Mesendoderm (in vitro differentiated cells): ENCODE measurements around the gene IMMP2L.

Source experiments
- DNase-seq: peaks from one replicate; pipeline ENCODE4 v3.0.0; 2013
- H2AK5ac ChIP-seq: 2 replicates; pipeline ENCODE4 v1.6.1; 2013; ENCODE audit warnings: low read length, inconsistent platforms
- H2BK120ac ChIP-seq: 2 replicates; pipeline ENCODE4 v1.6.1; 2013; ENCODE audit warnings: low read depth, mild to moderate bottlenecking, low read length, moderate library complexity, mixed read lengths
- H2BK15ac ChIP-seq: replicated peaks from 2 replicates; pipeline ENCODE4 v1.6.1; 2013; ENCODE audit warnings: low read depth, mild to moderate bottlenecking, moderate library complexity
- H2BK5ac ChIP-seq: 2 replicates; pipeline ENCODE4 v1.6.1; 2013; ENCODE audit warnings: low read length, inconsistent platforms
- H3K18ac ChIP-seq: 2 replicates; pipeline ENCODE4 v1.6.1; 2013; ENCODE audit warnings: mild to moderate bottlenecking, low read length, mixed read lengths
- H3K23ac ChIP-seq: one replicate; pipeline ENCODE4 v1.6.1; 2013; ENCODE audit warnings: low read length
- H3K27ac ChIP-seq: 2 replicates; pipeline ENCODE4 v1.5.1; 2013; ENCODE audit warnings: low read depth, mild to moderate bottlenecking, inconsistent platforms, low read length, moderate library complexity
- H3K27me3 ChIP-seq: 2 replicates; pipeline ENCODE4 v1.6.1; 2013; ENCODE audit warnings: low read length, control low read depth, mild to moderate bottlenecking, inconsistent platforms; ENCODE audit not compliant: insufficient read depth, poor library complexity
- H3K36me3 ChIP-seq: 2 replicates; pipeline ENCODE4 v1.6.1; 2013; ENCODE audit warnings: low read length, inconsistent platforms; ENCODE audit not compliant: control insufficient read depth, insufficient read depth
- H3K4ac ChIP-seq: one replicate; pipeline ENCODE4 v1.6.1; 2013; ENCODE audit warnings: low read depth, mild to moderate bottlenecking, low read length, moderate library complexity
- H3K4me1 ChIP-seq: 2 replicates; pipeline ENCODE4 v1.6.1; 2013; ENCODE audit warnings: low read depth, low read length, inconsistent platforms; ENCODE audit not compliant: control insufficient read depth
- H3K4me2 ChIP-seq: 2 replicates; pipeline ENCODE4 v1.6.1; 2013; ENCODE audit warnings: low read length
- H3K4me3 ChIP-seq: 2 replicates; pipeline ENCODE4 v1.5.1; 2013; ENCODE audit warnings: mild to moderate bottlenecking, low read length
- H3K56ac ChIP-seq: one replicate; pipeline ENCODE4 v1.6.1; 2013; ENCODE audit warnings: low read length
- H3K79me1 ChIP-seq: 2 replicates; pipeline ENCODE4 v1.6.1; 2013; ENCODE audit warnings: low read length, inconsistent platforms
- H3K79me2 ChIP-seq: 2 replicates; pipeline ENCODE4 v1.6.1; 2013; ENCODE audit warnings: mild to moderate bottlenecking, low read length; ENCODE audit not compliant: control insufficient read depth, insufficient read depth
- H3K9ac ChIP-seq: 2 replicates; pipeline ENCODE4 v1.6.1; 2013; ENCODE audit warnings: low read length, inconsistent platforms
- H4K5ac ChIP-seq: one replicate; pipeline ENCODE4 v1.6.1; 2013; ENCODE audit warnings: low read length
- H4K8ac ChIP-seq: one replicate; pipeline ENCODE4 v1.6.1; 2013; ENCODE audit warnings: low read depth, mild to moderate bottlenecking, control low read depth, low read length, moderate library complexity
- WGBS: extraction: QIAGEN DNeasy Blood & Tissue Kit; methylation state at CpG from one replicate; pipeline ENCODE4 v1.1.7; 2013; ENCODE audit warnings: low lambda C conversion rate, missing lambda C conversion rate; ENCODE audit not compliant: insufficient coverage; ENCODE audit errors: extremely low coverage; 5-methylcytosine and 5-hydroxymethylcytosine counted together

IMMP2L gene

GRCh38 chr7:111145472-111145871, 416.8 kb downstream of the IMMP2L start:
- no peaks in the 10 kb centered on the region for H3K27me3 ChIP-seq
- DNase-seq = no peak
- no peak overlapping the region for H3K4me3 ChIP-seq
- H2BK15ac ChIP-seq = no peak overlapping the region
- no peaks in the 10 kb centered on the region for H3K36me3 ChIP-seq
- H3K56ac ChIP-seq = no peak overlapping the region
- no peak overlapping the region for H3K18ac ChIP-seq
- no peak overlapping the region for H4K5ac ChIP-seq
- H3K79me1 ChIP-seq = no peaks in the 10 kb centered on the region
- no peak overlapping the region for H3K4me2 ChIP-seq
- H3K4me1 ChIP-seq = no peaks in the 10 kb centered on the region
- no peak overlapping the region for H3K4ac ChIP-seq
- no peak overlapping the region for H2BK5ac ChIP-seq
- no peaks in the 10 kb centered on the region for H3K79me2 ChIP-seq
- H4K8ac ChIP-seq = no peak overlapping the region
- WGBS = no CpG with 5 or more reads among the region's 2 CpGs
- H3K27ac ChIP-seq = no peak overlapping the region
- H2BK120ac ChIP-seq = no peak overlapping the region
- H3K23ac ChIP-seq = no peak overlapping the region
- H3K9ac ChIP-seq = no peak overlapping the region
- H2AK5ac ChIP-seq = no peak overlapping the region

GRCh38 chr7:111140091-111140865, 422.0 kb downstream of the IMMP2L start:
- no peak overlapping the region for H2AK5ac ChIP-seq
- no peaks in the 10 kb centered on the region for H3K27me3 ChIP-seq
- H2BK5ac ChIP-seq = no peak overlapping the region
- DNase-seq = no peak
- H3K23ac ChIP-seq = no peak overlapping the region
- H3K4me2 ChIP-seq = no peak overlapping the region
- no peak overlapping the region for H3K9ac ChIP-seq
- no peak overlapping the region for H3K4ac ChIP-seq
- H4K5ac ChIP-seq = no peak overlapping the region
- H3K18ac ChIP-seq = no peak overlapping the region
- no peak overlapping the region for H2BK15ac ChIP-seq
- H3K36me3 ChIP-seq = no peaks in the 10 kb centered on the region
- H2BK120ac ChIP-seq = no peak overlapping the region
- no peak overlapping the region for H3K27ac ChIP-seq
- H3K79me1 ChIP-seq = no peaks in the 10 kb centered on the region
- H3K56ac ChIP-seq = no peak overlapping the region
- H4K8ac ChIP-seq = no peak overlapping the region
- H3K79me2 ChIP-seq = no peaks in the 10 kb centered on the region
- WGBS = no CpG with 5 or more reads among the region's 2 CpGs
- H3K4me3 ChIP-seq = no peak overlapping the region
- no peaks in the 10 kb centered on the region for H3K4me1 ChIP-seq

GRCh38 chr7:111138586-111138985, 423.7 kb downstream of the IMMP2L start:
- Histone ChIP-seq H3K56ac (no peak overlapping the region), H2BK120ac (no peak overlapping the region), H3K4me3 (no peak overlapping the region), H2BK15ac (no peak overlapping the region), H3K4me1 (no peaks in the 10 kb centered on the region), H4K5ac (no peak overlapping the region), H3K23ac (no peak overlapping the region), H3K27ac (no peak overlapping the region), H3K18ac (no peak overlapping the region), H3K36me3 (no peaks in the 10 kb centered on the region), H3K79me2 (no peaks in the 10 kb centered on the region), H3K9ac (no peak overlapping the region), H3K27me3 (no peaks in the 10 kb centered on the region), H4K8ac (no peak overlapping the region), H3K4me2 (no peak overlapping the region), H3K79me1 (no peaks in the 10 kb centered on the region), H3K4ac (no peak overlapping the region), H2AK5ac (no peak overlapping the region), H2BK5ac (no peak overlapping the region)
- no peak for DNase-seq

- Histone ChIP-seq H2AK5ac (no peak overlapping the region), H2BK5ac (no peak overlapping the region), H3K4me1 (no peaks in the 10 kb centered on the region), H3K4ac (no peak overlapping the region), H3K56ac (no peak overlapping the region), H3K27me3 (no peaks in the 10 kb centered on the region), H3K36me3 (no peaks in the 10 kb centered on the region), H4K5ac (no peak overlapping the region), H3K9ac (no peak overlapping the region), H4K8ac (no peak overlapping the region), H2BK15ac (no peak overlapping the region), H3K79me2 (no peaks in the 10 kb centered on the region), H3K4me3 (no peak overlapping the region), H3K27ac (no peak overlapping the region), H2BK120ac (no peak overlapping the region), H3K23ac (no peak overlapping the region), H3K4me2 (no peak overlapping the region), H3K79me1 (no peaks in the 10 kb centered on the region), H3K18ac (no peak overlapping the region)
- WGBS = no CpG with 5 or more reads among the region's 2 CpGs
- DNase-seq = peak; percentile 42
Measured at GRCh38 chr7:111138193-111138569, 424.1 kb downstream of the IMMP2L start.

- Histone ChIP-seq H3K18ac (no peak overlapping the region), H2BK5ac (no peak overlapping the region), H3K27me3 (no peaks in the 10 kb centered on the region), H2AK5ac (no peak overlapping the region), H3K56ac (no peak overlapping the region), H3K9ac (no peak overlapping the region), H3K4ac (no peak overlapping the region), H3K4me1 (no peaks in the 10 kb centered on the region), H3K4me3 (no peak overlapping the region), H4K8ac (no peak overlapping the region), H3K27ac (no peak overlapping the region), H3K36me3 (no peaks in the 10 kb centered on the region), H3K4me2 (no peak overlapping the region), H2BK120ac (no peak overlapping the region), H4K5ac (no peak overlapping the region), H3K79me1 (no peaks in the 10 kb centered on the region), H3K79me2 (no peaks in the 10 kb centered on the region), H2BK15ac (no peak overlapping the region), H3K23ac (no peak overlapping the region)
- no CpG with 5 or more reads among the region's 4 CpGs for WGBS
- peak; percentile 3 for DNase-seq
Measured at GRCh38 chr7:111137296-111138192, 424.7 kb downstream of the IMMP2L start.
